SK-N-MC (cell line): ENCODE results near the gene PLXNB3.

Source experiments
- EZH2 ChIP-seq: fragments of 200-600 bp; sonication (generic); IDR thresholded peaks from one replicate; pipeline ENCODE4 v1.6.1; 2017; ENCODE audit warnings: antibody characterized with exemption
- FOXP2 ChIP-seq: optimal IDR thresholded peaks from 2 replicates; pipeline ENCODE3; 2011; ENCODE audit warnings: mild to moderate bottlenecking, moderate library complexity; ENCODE audit not compliant: insufficient read depth; ENCODE audit errors: extremely low read length, control extremely low read depth
- POLR2AphosphoS5 ChIP-seq: IDR thresholded peaks from 2 replicates; pipeline ENCODE4 v1.6.1; 2012; ENCODE audit warnings: mild to moderate bottlenecking, low read depth, low read length, borderline replicate concordance

DNA sequence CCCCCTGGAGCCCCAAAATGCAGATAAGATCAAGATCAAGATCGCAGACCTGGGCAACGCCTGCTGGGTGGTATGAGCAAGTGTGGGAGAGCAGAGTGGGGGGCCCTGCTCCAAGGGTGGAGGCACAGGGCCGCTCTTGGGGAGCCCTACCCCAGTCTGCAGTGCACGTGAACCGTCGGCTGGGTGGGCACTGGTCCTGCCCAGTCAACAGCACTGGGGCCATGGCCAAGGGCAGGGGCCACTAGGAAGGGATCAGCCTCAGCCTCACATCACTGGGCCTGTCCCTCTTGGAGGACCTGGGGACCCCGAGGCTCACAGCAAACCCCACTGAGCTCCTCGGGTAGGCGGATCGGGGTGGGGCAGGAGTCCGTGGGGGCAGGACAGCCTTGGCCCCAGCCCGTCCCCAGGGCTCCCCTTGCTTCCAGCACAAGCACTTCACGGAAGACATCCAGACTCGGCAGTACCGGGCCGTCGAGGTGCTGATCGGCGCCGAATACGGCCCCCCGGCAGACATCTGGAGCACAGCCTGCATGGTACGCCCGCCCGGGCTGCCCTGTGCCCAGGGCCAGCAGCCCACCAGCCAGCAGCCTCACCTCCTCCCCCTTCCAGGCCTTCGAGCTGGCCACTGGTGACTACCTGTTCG is 20.4 kb downstream of the PLXNB3 start:
- no peak for TF ChIP-seq EZH2
- TF ChIP-seq POLR2AphosphoS5: no peak
- TF ChIP-seq FOXP2: no peak
